Left lung (tissue), 10 donors: Measurements from ENCODE around the gene POMC. TPM values are rescaled to one million over a fixed set of nuclear protein-coding genes. Genes with fewer than 3 reads are reported as not detected.

Experiments
- ATAC-seq: fragments of 200-7000 bp; cut with Tn5 transposase; one replicate; pipeline ENCODE4 v1.9.1; 2020; ENCODE audit warnings: moderate library complexity
- DNase-seq, 4 donors: peaks; one replicate each; pipeline ENCODE4 v3.0.0-alpha.2; 2013 to 2020
- H3K27ac ChIP-seq, 2 donors: fragments of 200-600 bp; sonication (generic) in 1 of 2; one replicate each; pipeline versions ENCODE4 v1.5.0 to v1.8.0; 2020 to 2021
- H3K27me3 ChIP-seq, 2 donors: fragments of 200-600 bp; sonication (generic) in 1 of 2; one replicate each; pipeline versions ENCODE4 v1.5.0 to v1.8.0; 2020 to 2021
- H3K36me3 ChIP-seq, 2 donors: fragments of 200-600 bp; sonication (generic) in 1 of 2; one replicate each; pipeline versions ENCODE4 v1.5.0 to v1.8.0; 2020 to 2021
- H3K4me1 ChIP-seq, 2 donors: fragments of 200-600 bp; one replicate each; pipeline ENCODE4 v1.8.0; 2021
- H3K4me3 ChIP-seq, 2 donors: fragments of 200-600 bp; sonication (generic) in 1 of 2; one replicate each; pipeline versions ENCODE4 v1.5.0 to v1.8.0; 2020 to 2021; ENCODE audit warnings: mild to moderate bottlenecking in 1 of 2
- H3K9me3 ChIP-seq, 2 donors: fragments of 200-600 bp; sonication (generic) in 1 of 2; one replicate each; pipeline versions ENCODE4 v1.5.0 to v1.8.0; 2020 to 2021
- intact Hi-C, 2 donors: fragments of 100-400 bp; cut with DNase I; formaldehyde crosslinking; loops; one replicate each; pipeline versions ENCODE4 v1.11.2 to v1.14.2; 2022
- polyA plus RNA-seq, 6 donors: library from polyadenylated mRNA; unstranded; fragments of 120-200 nt; gene quantifications; one replicate each; pipeline ENCODE4 v1.2.1, GENCODE V29; 2013; ENCODE audit not compliant: insufficient read length in 6 of 6
- total RNA-seq, 2 donors: library from RNA; stranded (reverse); fragmentation: NEBNext Ultra II Directional; extraction: Animal tissue kit (Norgen Biotek cat#: 25700); gene quantifications; one replicate each; pipeline ENCODE4 v1.2.1, GENCODE V29; 2021
- TF ChIP-seq, protein P1 (sequence below), 2 donors: fragments of 200-600 bp; sonication (generic) in 1 of 2; IDR thresholded peaks; one replicate each; pipeline versions ENCODE4 v1.5.0 to v1.8.0; 2021; ENCODE audit warnings: antibody characterized with exemption in 2 of 2
- donor health status: DM: no; HTN: yes; CAD: no.
- donor health status: DM: no; HTN: no; CAD: no.

Gene POMC
- total and polyA plus RNA-seq, 8 donors: 0.74 to 3.7 (median 1.8) TPM

- ATAC-seq (no peak), DNase-seq (no peak)
- H3K9me3 ChIP-seq: no peaks in the 10 kb centered on the region
- H3K27me3 ChIP-seq: no peaks in the 10 kb centered on the region
- no peak overlapping the region for H3K27ac ChIP-seq
- no peak overlapping the region for H3K4me3 ChIP-seq
- no peaks in the 10 kb centered on the region for H3K4me1 ChIP-seq
- TF ChIP-seq, protein P1, sequence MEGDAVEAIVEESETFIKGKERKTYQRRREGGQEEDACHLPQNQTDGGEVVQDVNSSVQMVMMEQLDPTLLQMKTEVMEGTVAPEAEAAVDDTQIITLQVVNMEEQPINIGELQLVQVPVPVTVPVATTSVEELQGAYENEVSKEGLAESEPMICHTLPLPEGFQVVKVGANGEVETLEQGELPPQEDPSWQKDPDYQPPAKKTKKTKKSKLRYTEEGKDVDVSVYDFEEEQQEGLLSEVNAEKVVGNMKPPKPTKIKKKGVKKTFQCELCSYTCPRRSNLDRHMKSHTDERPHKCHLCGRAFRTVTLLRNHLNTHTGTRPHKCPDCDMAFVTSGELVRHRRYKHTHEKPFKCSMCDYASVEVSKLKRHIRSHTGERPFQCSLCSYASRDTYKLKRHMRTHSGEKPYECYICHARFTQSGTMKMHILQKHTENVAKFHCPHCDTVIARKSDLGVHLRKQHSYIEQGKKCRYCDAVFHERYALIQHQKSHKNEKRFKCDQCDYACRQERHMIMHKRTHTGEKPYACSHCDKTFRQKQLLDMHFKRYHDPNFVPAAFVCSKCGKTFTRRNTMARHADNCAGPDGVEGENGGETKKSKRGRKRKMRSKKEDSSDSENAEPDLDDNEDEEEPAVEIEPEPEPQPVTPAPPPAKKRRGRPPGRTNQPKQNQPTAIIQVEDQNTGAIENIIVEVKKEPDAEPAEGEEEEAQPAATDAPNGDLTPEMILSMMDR (IDR thresholded peaks at IDR 0.05): no peak
- no peaks in the 10 kb centered on the region for H3K36me3 ChIP-seq
- intact Hi-C loops: loop anchor here in 1 of 2 donors (10.0 kb wide), 1 partner anchor 216 kb away; the partner anchor contains the start of gene DNAJC27
Measured at GRCh38 chr2:25190536-25190935, 22.2 kb upstream of the POMC start.

- H3K27me3 ChIP-seq: no peaks in the 10 kb centered on the region
- H3K27ac ChIP-seq: no peak overlapping the region
- no peak for ATAC-seq
- TF ChIP-seq, protein P1 (IDR thresholded peaks at IDR 0.05): no peak
- no peak overlapping the region for H3K4me3 ChIP-seq
- H3K9me3 ChIP-seq: no peaks in the 10 kb centered on the region
- no peak for DNase-seq
- intact Hi-C loops: no loop called here
- no peaks in the 10 kb centered on the region for H3K4me1 ChIP-seq
- no peaks in the 10 kb centered on the region for H3K36me3 ChIP-seq
Measured at GRCh38 chr2:25188405-25188804, 20.0 kb upstream of the POMC start.

- TF ChIP-seq, protein P1 (IDR thresholded peaks at IDR 0.05): no peak
- intact Hi-C loops: no loop called here
Measured at GRCh38 chr2:25187729-25188350, 19.5 kb upstream of the POMC start.

GRCh38 chr2:25184254-25184653 lies 15.9 kb upstream of the POMC start:
- Histone ChIP-seq H3K27ac (no peak overlapping the region), H3K36me3 (no peaks in the 10 kb centered on the region), H3K27me3 (peaks cover 0 to 13% of the 10 kb centered on the region in 2 donors), H3K9me3 (peaks cover 0 to 1% of the 10 kb centered on the region in 2 donors), H3K4me1 (no peaks in the 10 kb centered on the region), H3K4me3 (no peak overlapping the region)
- DNase-seq (peak in 1 of 4 donors; percentile 22), ATAC-seq (no peak)
- intact Hi-C loops: no loop called here
- TF ChIP-seq, protein P1 (IDR thresholded peaks at IDR 0.05): no peak

More at GRCh38 chr2:25187729-25188350, 19.5 kb upstream of the POMC start:
- H3K4me1 ChIP-seq: no peaks in the 10 kb centered on the region
- H3K36me3 ChIP-seq: no peaks in the 10 kb centered on the region
- DNase-seq: no peak
- no peak overlapping the region for H3K4me3 ChIP-seq
- no peaks in the 10 kb centered on the region for H3K27me3 ChIP-seq
- no peak overlapping the region for H3K27ac ChIP-seq
- ATAC-seq: no peak
- H3K9me3 ChIP-seq: no peaks in the 10 kb centered on the region

DNA sequence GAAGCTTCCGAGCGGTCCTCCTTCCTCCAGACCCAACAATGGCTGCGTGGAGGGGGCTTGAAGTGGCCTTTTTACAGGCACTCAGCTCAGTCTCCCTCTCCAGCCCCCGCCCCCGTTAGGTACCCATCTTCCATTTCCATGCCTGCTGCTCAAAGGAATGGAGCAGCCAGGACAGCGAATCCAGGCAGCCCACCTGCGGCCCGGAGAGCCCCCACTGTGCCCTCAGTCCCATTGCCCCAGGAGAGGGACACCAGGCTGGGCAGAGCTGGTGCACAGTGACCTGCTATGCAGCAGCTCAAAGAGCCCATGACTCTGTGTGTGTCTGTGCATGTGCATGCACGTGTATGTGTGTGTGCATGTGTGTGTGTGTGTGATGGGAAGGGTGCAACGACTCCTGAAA lies 10.6 kb upstream of the POMC start:
- Histone ChIP-seq H3K9me3 (peaks cover 0 to 1% of the 10 kb centered on the region in 2 donors), H3K4me3 (no peak overlapping the region), H3K27me3 (peaks cover 0 to 31% of the 10 kb centered on the region in 2 donors), H3K4me1 (no peaks in the 10 kb centered on the region), H3K36me3 (no peaks in the 10 kb centered on the region), H3K27ac (no peak overlapping the region)
- TF ChIP-seq, protein P1 (IDR thresholded peaks at IDR 0.05): no peak
- intact Hi-C loops: no loop called here
- ATAC-seq (no peak), DNase-seq (no peak)
